Measurements from ENCODE around the gene CARD11.
"Not testable (repeated sequence)": the region's sequence is repeated elsewhere in the genome, so short reads cannot be mapped to it uniquely, and the experiment has no call there.

The CARD11 gene

GRCh38 chr7:3025616-3026015, 18.1 kb downstream of the CARD11 start:
- no peak for ATAC-seq (ENCODE audit: low read depth)
- DNase-seq (ENCODE audit: low spot score in 2 of 2), result no peak
- Mint-ChIP-seq H3K9me3 (peaks cover 14% of the 10 kb centered on the region), H3K4me3 (no peak overlapping the region), H3K36me3 (peaks cover 50% of the 10 kb centered on the region), H3K4me1 (peaks cover 36% of the 10 kb centered on the region), H3K27ac (peak overlapping the region; percentile 47), H3K27me3 (no peaks in the 10 kb centered on the region)

GRCh38 chr7:3021825-3022224, 21.8 kb downstream of the CARD11 start:
- H3K27me3 Mint-ChIP-seq, result no peaks in the 10 kb centered on the region
- no peak for ATAC-seq (ENCODE audit: low read depth)
- H3K9me3 Mint-ChIP-seq, result peaks cover 16% of the 10 kb centered on the region
- no peak overlapping the region for H3K4me3 Mint-ChIP-seq
- no peak for DNase-seq (ENCODE audit: low spot score in 2 of 2)
- peaks cover 52% of the 10 kb centered on the region for H3K36me3 Mint-ChIP-seq
- peak overlapping the region; percentile 77 for H3K27ac Mint-ChIP-seq
- peaks cover 34% of the 10 kb centered on the region for H3K4me1 Mint-ChIP-seq

GRCh38 chr7:3021224-3021623, 22.4 kb downstream of the CARD11 start:
- ATAC-seq (ENCODE audit: low read depth), result not testable (repeated sequence)

GRCh38 chr7:3020416-3020815, 23.3 kb downstream of the CARD11 start:
- peaks cover 37% of the 10 kb centered on the region for H3K4me1 Mint-ChIP-seq
- H3K36me3 Mint-ChIP-seq, result peaks cover 46% of the 10 kb centered on the region
- H3K4me3 Mint-ChIP-seq, result peak overlapping the region; percentile 21
- ATAC-seq (ENCODE audit: low read depth), result peak; percentile 51
- H3K27me3 Mint-ChIP-seq, result no peaks in the 10 kb centered on the region
- no peak for DNase-seq (ENCODE audit: low spot score in 2 of 2)
- peak overlapping the region; percentile 77 for H3K27ac Mint-ChIP-seq
- peaks cover 16% of the 10 kb centered on the region for H3K9me3 Mint-ChIP-seq

More at GRCh38 chr7:3021224-3021623, 22.4 kb downstream of the CARD11 start:
- Mint-ChIP-seq H3K27ac (peak overlapping the region; percentile 77), H3K9me3 (peaks cover 16% of the 10 kb centered on the region), H3K4me1 (peaks cover 34% of the 10 kb centered on the region), H3K36me3 (peaks cover 52% of the 10 kb centered on the region)
- not testable (repeated sequence) for H3K4me3 Mint-ChIP-seq; H3K27me3 Mint-ChIP-seq; DNase-seq (ENCODE audit: low spot score in 2 of 2)

GRCh38 chr7:3019801-3020200, 23.9 kb downstream of the CARD11 start:
- no peak for ATAC-seq (ENCODE audit: low read depth)
- no peak overlapping the region for H3K4me3 Mint-ChIP-seq
- H3K27ac Mint-ChIP-seq, result peak overlapping the region; percentile 67
- peaks cover 46% of the 10 kb centered on the region for H3K36me3 Mint-ChIP-seq
- no peak for DNase-seq (ENCODE audit: low spot score in 2 of 2)
- H3K4me1 Mint-ChIP-seq, result peaks cover 34% of the 10 kb centered on the region
- no peaks in the 10 kb centered on the region for H3K27me3 Mint-ChIP-seq
- peaks cover 16% of the 10 kb centered on the region for H3K9me3 Mint-ChIP-seq

- Mint-ChIP-seq H3K36me3 (peaks cover 26% of the 10 kb centered on the region), H3K9me3 (no peaks in the 10 kb centered on the region), H3K27ac (peak overlapping the region; percentile 75), H3K4me3 (no peak overlapping the region), H3K27me3 (no peaks in the 10 kb centered on the region), H3K4me1 (peaks cover 28% of the 10 kb centered on the region)
- no peak for ATAC-seq (ENCODE audit: low read depth)
- DNase-seq (ENCODE audit: low spot score in 2 of 2), result no peak
Observed at GRCh38 chr7:3013975-3014792, 29.5 kb downstream of the CARD11 start.

- H3K27ac Mint-ChIP-seq, result peak overlapping the region; percentile 30
- no peaks in the 10 kb centered on the region for H3K27me3 Mint-ChIP-seq
- H3K4me3 Mint-ChIP-seq, result no peak overlapping the region
- ATAC-seq (ENCODE audit: low read depth) (peak; percentile 35), DNase-seq (ENCODE audit: low spot score in 2 of 2) (no peak)
- peaks cover 44% of the 10 kb centered on the region for H3K4me1 Mint-ChIP-seq
- H3K9me3 Mint-ChIP-seq, result no peaks in the 10 kb centered on the region
- peaks cover 41% of the 10 kb centered on the region for H3K36me3 Mint-ChIP-seq
Observed at GRCh38 chr7:3011211-3011852, 32.3 kb downstream of the CARD11 start.

- peaks cover 41% of the 10 kb centered on the region for H3K36me3 Mint-ChIP-seq
- H3K9me3 Mint-ChIP-seq, result no peaks in the 10 kb centered on the region
- H3K4me1 Mint-ChIP-seq, result peaks cover 41% of the 10 kb centered on the region
- ATAC-seq (ENCODE audit: low read depth) (no peak), DNase-seq (ENCODE audit: low spot score in 2 of 2) (no peak)
- no peaks in the 10 kb centered on the region for H3K27me3 Mint-ChIP-seq
- peak overlapping the region; percentile 30 for H3K27ac Mint-ChIP-seq
- H3K4me3 Mint-ChIP-seq, result no peak overlapping the region
Observed at GRCh38 chr7:3010161-3010560, 33.5 kb downstream of the CARD11 start.

- H3K27me3 Mint-ChIP-seq, result no peaks in the 10 kb centered on the region
- no peak overlapping the region for H3K4me3 Mint-ChIP-seq
- ATAC-seq (ENCODE audit: low read depth) (no peak), DNase-seq (ENCODE audit: low spot score in 2 of 2) (no peak)
- H3K9me3 Mint-ChIP-seq, result no peaks in the 10 kb centered on the region
- peaks cover 41% of the 10 kb centered on the region for H3K4me1 Mint-ChIP-seq
- peaks cover 34% of the 10 kb centered on the region for H3K36me3 Mint-ChIP-seq
- H3K27ac Mint-ChIP-seq, result peak overlapping the region; percentile 84
Observed at GRCh38 chr7:3009086-3009485, 34.6 kb downstream of the CARD11 start.

- Mint-ChIP-seq H3K4me3 (no peak overlapping the region), H3K36me3 (peaks cover 32% of the 10 kb centered on the region), H3K4me1 (peaks cover 41% of the 10 kb centered on the region), H3K9me3 (no peaks in the 10 kb centered on the region), H3K27ac (peak overlapping the region; percentile 84), H3K27me3 (no peaks in the 10 kb centered on the region)
- ATAC-seq (ENCODE audit: low read depth) (no peak), DNase-seq (ENCODE audit: low spot score in 2 of 2) (no peak)
Observed at GRCh38 chr7:3008386-3008785, 35.3 kb downstream of the CARD11 start.

- Mint-ChIP-seq H3K27me3 (no peaks in the 10 kb centered on the region), H3K4me1 (peaks cover 37% of the 10 kb centered on the region), H3K4me3 (no peak overlapping the region), H3K9me3 (no peaks in the 10 kb centered on the region), H3K36me3 (peaks cover 28% of the 10 kb centered on the region), H3K27ac (peak overlapping the region; percentile 84)
- no peak for ATAC-seq (ENCODE audit: low read depth)
- DNase-seq (ENCODE audit: low spot score in 2 of 2), result no peak
Observed at GRCh38 chr7:3007696-3008095, 36.0 kb downstream of the CARD11 start.

- ATAC-seq (ENCODE audit: low read depth) (no peak), DNase-seq (ENCODE audit: low spot score in 2 of 2) (no peak)
- H3K4me1 Mint-ChIP-seq, result peaks cover 29% of the 10 kb centered on the region
- H3K9me3 Mint-ChIP-seq, result no peaks in the 10 kb centered on the region
- no peak overlapping the region for H3K4me3 Mint-ChIP-seq
- no peaks in the 10 kb centered on the region for H3K27me3 Mint-ChIP-seq
- no peak overlapping the region for H3K27ac Mint-ChIP-seq
- H3K36me3 Mint-ChIP-seq, result peaks cover 29% of the 10 kb centered on the region
Observed at GRCh38 chr7:3005257-3005656, 38.4 kb downstream of the CARD11 start.

- Mint-ChIP-seq H3K4me1 (peaks cover 28% of the 10 kb centered on the region), H3K36me3 (peaks cover 30% of the 10 kb centered on the region), H3K4me3 (no peak overlapping the region), H3K27me3 (no peaks in the 10 kb centered on the region), H3K27ac (peak overlapping the region; percentile 62), H3K9me3 (no peaks in the 10 kb centered on the region)
- no peak for ATAC-seq (ENCODE audit: low read depth)
- no peak for DNase-seq (ENCODE audit: low spot score in 2 of 2)
Observed at GRCh38 chr7:3003936-3004335, 39.7 kb downstream of the CARD11 start.

GRCh38 chr7:3002631-3003030, 41.0 kb downstream of the CARD11 start:
- Mint-ChIP-seq H3K4me3 (no peak overlapping the region), H3K36me3 (peaks cover 23% of the 10 kb centered on the region), H3K4me1 (peaks cover 18% of the 10 kb centered on the region)

More at GRCh38 chr7:3002631-3003030, 41.0 kb downstream of the CARD11 start:
- ATAC-seq (ENCODE audit: low read depth) (no peak), DNase-seq (ENCODE audit: low spot score in 2 of 2) (no peak)
- Mint-ChIP-seq H3K27ac (no peak overlapping the region), H3K9me3 (no peaks in the 10 kb centered on the region), H3K27me3 (no peaks in the 10 kb centered on the region)
